Tibial artery (tissue), 4 donors: ENCODE results near the gene CATSPER1.

Experiments used
- DNase-seq, 2 donors: peaks; one replicate each; pipeline ENCODE4 v3.0.0-alpha.2; 2019
- H3K27ac ChIP-seq, 2 donors: fragments of 200-600 bp; sonication (generic) in 1 of 2; 1 replicate in 1 of 2; 2 replicates in 1 of 2; pipeline ENCODE4 v1.5.1; 2018 to 2019; ENCODE audit warnings: mild to moderate bottlenecking in 1 of 2
- H3K27me3 ChIP-seq, 2 donors: fragments of 200-600 bp; sonication (generic) in 1 of 2; one replicate each; pipeline versions ENCODE4 v1.5.1 to v1.6.0; 2016 to 2019
- H3K36me3 ChIP-seq, 3 donors: fragments of 200-600 bp; sonication (generic) in 2 of 3; one replicate each; pipeline ENCODE4 v1.5.1; 2016 to 2019; ENCODE audit warnings: mild to moderate bottlenecking in 2 of 3
- H3K4me1 ChIP-seq, 4 donors: fragments of 200-600 bp; sonication (generic) in 2 of 4; 1 replicate in 3 of 4; 2 replicates in 1 of 4; pipeline ENCODE4 v1.5.1; 2016 to 2019
- H3K4me3 ChIP-seq, 2 donors: fragments of 200-600 bp; sonication (generic) in 1 of 2; 1 replicate in 1 of 2; 2 replicates in 1 of 2; pipeline ENCODE4 v1.5.1; 2018 to 2019; ENCODE audit warnings: mild to moderate bottlenecking in 2 of 2
- H3K9me3 ChIP-seq, 3 donors: fragments of 200-600 bp; sonication (generic) in 1 of 3; one replicate each; pipeline ENCODE4 v1.5.1; 2016 to 2019
- intact Hi-C: fragments of 100-400 bp; cut with DNase I; formaldehyde crosslinking; loops from one replicate; pipeline ENCODE4 v1.15.0; 2023; ENCODE audit warnings: low total_unique reads
- TF ChIP-seq, protein P1 (sequence below), 2 experiments: fragments of 200-600 bp in 1 of 2; fragments of 450-650 bp in 1 of 2; IDR thresholded peaks; one replicate each; pipeline ENCODE4 v1.5.1; 2017 to 2019; ENCODE audit warnings: antibody characterized with exemption in 2 of 2, mild to moderate bottlenecking in 1 of 2, moderate library complexity in 1 of 2

Gene CATSPER1

DNA sequence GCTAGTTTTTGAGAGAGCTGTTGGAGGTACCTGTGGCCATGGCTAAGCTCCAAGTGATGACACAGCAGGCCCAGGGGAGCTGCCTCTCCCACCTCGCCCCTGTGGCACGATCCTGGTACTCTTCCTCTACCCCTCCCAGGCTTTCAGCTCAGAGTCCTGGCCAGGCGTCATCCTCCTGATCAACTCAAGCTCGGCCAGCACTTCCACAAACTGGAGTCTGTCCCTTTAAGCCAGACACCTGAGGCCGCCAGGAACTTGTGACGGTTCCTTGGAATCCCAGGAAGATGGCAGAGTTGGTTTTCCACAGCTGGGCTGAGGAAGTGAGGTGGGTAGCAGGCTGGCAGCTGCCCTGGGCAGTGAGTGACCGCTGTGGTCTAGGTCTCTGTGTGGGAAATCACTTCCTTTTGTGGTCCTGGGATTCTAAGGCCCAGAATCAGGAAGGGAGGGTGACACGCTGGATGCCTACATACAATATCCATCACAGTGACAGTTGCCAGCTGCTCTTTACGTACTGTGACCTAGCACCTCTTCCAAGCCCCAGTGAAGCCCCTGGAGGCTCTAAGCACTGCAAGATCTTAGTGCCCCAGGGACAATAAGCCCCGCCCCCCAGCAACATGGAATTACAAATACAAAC lies 17.7 kb downstream of the CATSPER1 start:
- intact Hi-C loops = no loop called here
- no peak overlapping the region for H3K4me3 ChIP-seq
- no peak for DNase-seq
- no peaks in the 10 kb centered on the region for H3K27me3 ChIP-seq
- H3K27ac ChIP-seq = no peak overlapping the region
- no peaks in the 10 kb centered on the region for H3K9me3 ChIP-seq
- H3K4me1 ChIP-seq = peaks cover 0 to 32% (median 23%) of the 10 kb centered on the region in 4 donors
- TF ChIP-seq, protein P1, sequence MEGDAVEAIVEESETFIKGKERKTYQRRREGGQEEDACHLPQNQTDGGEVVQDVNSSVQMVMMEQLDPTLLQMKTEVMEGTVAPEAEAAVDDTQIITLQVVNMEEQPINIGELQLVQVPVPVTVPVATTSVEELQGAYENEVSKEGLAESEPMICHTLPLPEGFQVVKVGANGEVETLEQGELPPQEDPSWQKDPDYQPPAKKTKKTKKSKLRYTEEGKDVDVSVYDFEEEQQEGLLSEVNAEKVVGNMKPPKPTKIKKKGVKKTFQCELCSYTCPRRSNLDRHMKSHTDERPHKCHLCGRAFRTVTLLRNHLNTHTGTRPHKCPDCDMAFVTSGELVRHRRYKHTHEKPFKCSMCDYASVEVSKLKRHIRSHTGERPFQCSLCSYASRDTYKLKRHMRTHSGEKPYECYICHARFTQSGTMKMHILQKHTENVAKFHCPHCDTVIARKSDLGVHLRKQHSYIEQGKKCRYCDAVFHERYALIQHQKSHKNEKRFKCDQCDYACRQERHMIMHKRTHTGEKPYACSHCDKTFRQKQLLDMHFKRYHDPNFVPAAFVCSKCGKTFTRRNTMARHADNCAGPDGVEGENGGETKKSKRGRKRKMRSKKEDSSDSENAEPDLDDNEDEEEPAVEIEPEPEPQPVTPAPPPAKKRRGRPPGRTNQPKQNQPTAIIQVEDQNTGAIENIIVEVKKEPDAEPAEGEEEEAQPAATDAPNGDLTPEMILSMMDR (IDR thresholded peaks at IDR 0.05) = no peak
- peaks cover 9 to 30% (median 14%) of the 10 kb centered on the region in 3 donors for H3K36me3 ChIP-seq

DNA sequence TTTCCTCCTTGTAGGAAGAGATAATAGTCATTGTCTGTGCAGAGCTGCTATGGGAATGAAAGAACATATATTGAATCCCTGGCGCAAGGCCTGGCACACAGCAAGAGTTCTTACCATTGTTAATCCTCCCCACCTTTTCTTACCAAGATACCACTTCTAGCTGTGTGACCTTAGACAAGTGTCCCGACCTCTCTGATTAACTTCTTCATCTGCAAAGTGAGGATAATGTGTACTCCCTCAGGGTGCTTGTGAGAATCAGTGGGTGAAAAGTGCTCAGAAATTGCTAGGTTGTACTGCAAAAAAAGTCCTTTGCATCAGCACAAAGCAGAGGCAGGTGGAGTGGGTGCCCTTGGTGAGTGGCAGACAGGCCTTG lies 18.2 kb downstream of the CATSPER1 start:
- H3K9me3 ChIP-seq = no peaks in the 10 kb centered on the region
- peaks cover 9 to 32% (median 14%) of the 10 kb centered on the region in 3 donors for H3K36me3 ChIP-seq
- no peak overlapping the region for H3K4me3 ChIP-seq
- H3K4me1 ChIP-seq = peaks cover 0 to 32% (median 23%) of the 10 kb centered on the region in 4 donors
- intact Hi-C loops = no loop called here
- H3K27ac ChIP-seq = no peak overlapping the region
- H3K27me3 ChIP-seq = no peaks in the 10 kb centered on the region
- DNase-seq = no peak
- TF ChIP-seq, protein P1 (IDR thresholded peaks at IDR 0.05) = no peak

DNA sequence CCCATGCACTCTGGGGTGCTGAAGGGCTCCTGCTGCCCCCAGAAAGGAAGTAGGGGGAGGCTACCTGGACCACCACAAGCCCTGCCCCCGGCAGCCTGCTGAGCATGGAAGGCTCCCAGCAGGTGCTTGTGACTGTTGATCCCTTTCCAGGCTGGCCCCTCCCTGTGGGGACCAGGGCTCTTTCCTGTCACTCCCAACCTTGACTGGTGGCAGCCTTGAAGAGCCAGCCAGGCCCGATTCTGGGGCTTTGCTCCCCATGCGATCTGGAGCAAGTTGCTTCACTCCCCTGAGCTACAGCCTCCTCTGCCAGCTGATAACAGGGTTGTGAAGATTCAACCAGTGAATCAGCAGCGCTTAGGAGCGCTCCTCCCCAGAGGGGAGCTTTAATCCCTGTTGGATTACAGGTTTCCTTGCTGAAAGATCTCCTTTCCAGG lies 19.1 kb downstream of the CATSPER1 start:
- intact Hi-C loops = no loop called here
- DNase-seq = no peak

DNA sequence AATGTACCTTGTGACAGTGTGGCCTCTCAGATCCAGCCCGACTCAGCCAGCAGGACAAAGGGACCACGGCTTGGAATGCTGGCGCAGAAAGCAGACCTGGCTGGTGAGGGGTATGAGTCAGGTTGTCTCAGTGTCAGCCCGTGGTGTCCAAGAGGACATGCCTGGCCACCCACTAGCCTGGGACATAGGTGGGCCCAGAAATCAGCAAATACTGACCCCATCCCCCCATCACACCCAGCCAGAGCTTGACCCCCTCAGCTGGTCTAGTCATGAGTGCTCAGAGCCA lies 19.4 kb downstream of the CATSPER1 start:
- Histone ChIP-seq H3K4me3 (no peak overlapping the region), H3K27ac (peak overlapping the region in 1 of 2 donors; percentile 15), H3K27me3 (no peaks in the 10 kb centered on the region), H3K36me3 (peaks cover 9 to 32% (median 14%) of the 10 kb centered on the region in 3 donors), H3K9me3 (no peaks in the 10 kb centered on the region), H3K4me1 (peaks cover 0 to 23% (median 14%) of the 10 kb centered on the region in 4 donors)
- TF ChIP-seq, protein P1 (IDR thresholded peaks at IDR 0.05) = no peak
- DNase-seq = no peak
- intact Hi-C loops = no loop called here

More for the DNA sequence above, 19.1 kb downstream of the CATSPER1 start:
- Histone ChIP-seq H3K27me3 (no peaks in the 10 kb centered on the region), H3K9me3 (no peaks in the 10 kb centered on the region), H3K36me3 (peaks cover 9 to 32% (median 14%) of the 10 kb centered on the region in 3 donors), H3K4me3 (no peak overlapping the region), H3K4me1 (peaks cover 0 to 27% (median 18%) of the 10 kb centered on the region in 4 donors), H3K27ac (peak overlapping the region in 1 of 2 donors; percentile 15)
- TF ChIP-seq, protein P1 (IDR thresholded peaks at IDR 0.05) = no peak

DNA sequence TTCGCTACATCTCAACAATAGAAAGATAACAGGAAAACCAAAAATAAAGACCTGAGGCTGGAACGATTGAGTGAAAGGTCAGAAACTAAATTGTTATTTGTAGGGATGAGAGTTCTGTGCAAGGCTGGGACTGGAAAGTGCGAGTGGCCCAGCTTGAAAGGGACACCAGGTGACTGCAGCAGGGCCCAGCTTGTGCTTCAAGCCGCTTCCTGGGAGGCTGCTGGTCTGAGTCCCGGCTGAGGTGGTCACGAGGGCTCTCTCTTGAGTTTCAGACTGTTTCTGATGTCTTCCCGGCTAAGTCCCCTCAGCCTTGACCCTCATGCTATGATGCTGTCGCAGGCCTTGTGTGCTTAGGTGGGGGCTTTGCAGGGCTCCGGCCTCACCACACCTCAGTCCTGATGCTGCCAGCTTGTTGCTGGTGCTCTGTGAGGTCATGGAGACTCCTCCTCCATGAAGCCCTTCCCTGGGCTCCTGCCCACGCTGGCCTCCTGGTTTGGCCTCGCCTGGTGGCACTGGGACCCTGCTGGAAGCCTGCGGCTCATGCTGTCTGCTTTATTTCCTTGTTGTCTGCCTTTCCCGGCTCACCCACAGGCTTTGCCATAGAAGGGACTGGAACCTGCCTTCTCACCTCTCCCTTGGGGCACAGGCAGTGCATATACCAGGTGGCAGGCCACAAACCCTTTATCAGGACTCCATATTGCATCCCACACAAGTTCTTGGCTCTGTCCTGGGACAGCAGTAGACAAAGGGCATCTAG lies 20.0 kb downstream of the CATSPER1 start:
- TF ChIP-seq, protein P1 (IDR thresholded peaks at IDR 0.05) = no peak
- no peak overlapping the region for H3K27ac ChIP-seq
- no peaks in the 10 kb centered on the region for H3K27me3 ChIP-seq

More for the DNA sequence above, 20.0 kb downstream of the CATSPER1 start:
- intact Hi-C loops = no loop called here
- H3K4me1 ChIP-seq = peaks cover 0 to 20% (median 10%) of the 10 kb centered on the region in 4 donors
- peaks cover 9 to 32% (median 14%) of the 10 kb centered on the region in 3 donors for H3K36me3 ChIP-seq
- no peak overlapping the region for H3K4me3 ChIP-seq
- DNase-seq = no peak
- no peaks in the 10 kb centered on the region for H3K9me3 ChIP-seq
